HG03457 (cell line): ENCODE data around the gene ARFGAP2.
"Not testable (repeated sequence)": the region's sequence is repeated elsewhere in the genome, so short reads cannot be mapped to it uniquely, and the experiment has no call there.

Source experiments
- ATAC-seq: cut with Tn5 transposase; IDR thresholded peaks from one replicate; pipeline ENCODE4 v1.9.1; 2021; ENCODE audit warnings: moderate number of reproducible peaks; ENCODE audit not compliant: unreplicated experiment

The ARFGAP2 gene

GRCh38 chr11:47118958-47119688 lies 57.6 kb downstream of the ARFGAP2 start:
- not testable (repeated sequence) for ATAC-seq
